Gastrocnemius medialis (tissue), 4 donors: ENCODE data around the gene DENND1A.

Experiments used
- CTCF ChIP-seq, 5 experiments: fragments of 450-650 bp in 3 of 5; fragments of 200-600 bp in 2 of 5; sonication (generic) in 2 of 5; IDR thresholded peaks in 4 of 5; conservative IDR thresholded peaks in 1 of 5; 1 replicate in 4 of 5; 2 replicates in 1 of 5; pipeline ENCODE4 v1.5.1; 2016 to 2019; ENCODE audit warnings: antibody characterized with exemption in 5 of 5, mild to moderate bottlenecking in 3 of 5, moderate library complexity in 3 of 5
- POLR2A ChIP-seq, 2 donors: fragments of 450-650 bp; IDR thresholded peaks; one replicate each; pipeline ENCODE4 v1.6.1; 2017; ENCODE audit warnings: antibody characterized with exemption in 2 of 2, mild to moderate bottlenecking in 2 of 2, moderate library complexity in 2 of 2

- no peak for TF ChIP-seq CTCF (IDR thresholded peaks at IDR 0.05 in 4 of 5, conservative IDR thresholded peaks at IDR 0.05 in 1 of 5)
- no peak for TF ChIP-seq POLR2A (IDR thresholded peaks at IDR 0.05)
Observed at GRCh38 chr9:123727332-123727731, 202.6 kb downstream of the DENND1A start.
